HG03045 (cell line): Measurements from ENCODE around the gene OR51M1.

ENCODE experiments used
- ATAC-seq: cut with Tn5 transposase; IDR thresholded peaks from one replicate; pipeline ENCODE4 v1.9.1; 2021; ENCODE audit warnings: mild to moderate bottlenecking, moderate library complexity; ENCODE audit not compliant: unreplicated experiment

The OR51M1 gene

DNA sequence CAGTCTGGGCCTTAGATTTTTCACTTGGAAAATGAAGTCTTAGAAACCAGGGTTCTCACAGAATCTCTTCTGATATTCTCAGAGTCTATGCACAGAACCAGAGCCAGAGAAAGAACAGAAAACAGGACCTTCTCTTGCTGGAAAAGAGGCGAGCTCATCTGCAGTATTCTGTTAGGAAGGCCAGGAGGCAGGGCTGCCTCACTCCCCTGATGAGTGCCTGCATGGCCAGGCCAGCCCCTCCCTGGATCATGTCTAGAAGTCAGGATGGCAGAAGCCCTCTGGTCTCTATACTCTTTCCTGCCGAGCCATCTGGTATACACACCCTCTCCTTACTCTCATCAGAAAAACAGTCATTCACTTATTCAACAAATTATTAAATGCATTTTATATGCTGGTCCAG, 723 bp downstream of the OR51M1 start:
- ATAC-seq: no peak

DNA sequence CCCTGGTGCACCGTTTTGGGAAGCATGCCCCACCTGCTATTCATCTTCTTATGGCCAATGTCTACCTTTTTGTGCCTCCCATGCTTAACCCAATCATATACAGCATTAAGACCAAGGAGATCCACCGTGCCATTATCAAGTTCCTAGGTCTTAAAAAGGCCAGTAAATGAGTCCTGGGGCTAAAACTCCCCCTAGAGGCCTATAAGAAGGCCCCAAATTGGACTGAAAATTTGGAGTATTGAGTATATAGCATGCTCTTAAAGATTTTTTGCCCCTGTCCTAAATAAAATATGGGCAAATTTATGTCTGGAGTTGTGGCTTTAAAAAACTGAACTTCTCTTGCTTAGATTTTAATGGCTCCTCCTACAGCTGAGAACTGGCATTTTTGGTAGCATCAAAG, 6.6 kb downstream of the OR51M1 start:
- ATAC-seq: no peak

DNA sequence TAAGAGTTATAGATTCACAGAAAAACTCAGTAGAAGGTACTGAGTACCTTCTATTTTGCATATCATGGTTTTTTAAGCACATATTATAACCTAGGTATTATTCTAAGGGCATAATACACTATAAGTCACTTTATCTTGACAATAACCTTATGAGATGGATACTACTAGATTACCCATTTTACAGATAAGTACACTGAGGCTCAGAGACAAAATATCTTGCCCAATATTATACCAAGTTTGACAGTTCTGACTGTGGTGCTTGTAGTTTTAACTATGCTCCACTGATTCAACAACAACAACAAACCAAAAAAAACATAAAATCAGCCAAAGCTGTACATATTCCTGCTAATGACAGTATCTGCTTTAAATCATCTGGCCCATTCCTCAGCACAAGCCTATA, 10.5 kb downstream of the OR51M1 start:
- no peak for ATAC-seq

DNA sequence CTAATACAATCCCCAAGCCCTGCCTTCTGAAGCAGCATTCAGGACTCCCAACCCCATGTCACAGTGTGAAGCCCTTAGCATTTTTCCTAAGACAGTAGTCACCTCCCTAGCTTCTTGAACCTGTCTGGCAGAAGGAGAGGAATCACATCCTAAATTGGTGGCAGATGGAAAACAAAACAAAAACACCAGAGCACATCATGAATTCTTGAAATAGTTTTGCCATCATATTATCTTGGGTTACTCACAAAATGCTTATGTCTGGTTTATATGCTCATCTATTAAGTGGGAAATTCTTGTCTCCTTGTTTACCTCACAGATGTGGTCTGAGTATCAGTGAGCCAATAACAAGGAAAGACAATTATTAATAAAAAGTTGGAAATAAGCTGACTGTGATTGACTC, 15.3 kb downstream of the OR51M1 start:
- ATAC-seq: no peak

DNA sequence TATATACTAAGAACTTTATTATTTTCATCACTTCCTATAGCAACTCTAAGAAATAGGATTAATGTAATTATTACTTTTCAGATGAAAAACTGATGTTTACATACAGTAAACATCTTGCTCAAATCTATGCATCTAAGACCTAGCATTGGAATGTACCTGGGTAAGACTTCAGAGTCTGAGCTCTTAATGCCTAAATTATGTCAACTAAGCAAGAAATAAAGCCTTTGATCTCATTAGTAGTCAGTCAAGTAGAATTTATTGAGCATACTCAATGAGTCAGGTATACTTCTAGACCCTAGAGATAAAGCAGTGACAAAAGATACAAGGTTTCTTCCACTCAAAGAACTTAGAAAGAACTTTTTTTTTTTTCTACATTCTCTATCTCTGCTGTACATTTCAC, 21.6 kb downstream of the OR51M1 start:
- no peak for ATAC-seq

DNA sequence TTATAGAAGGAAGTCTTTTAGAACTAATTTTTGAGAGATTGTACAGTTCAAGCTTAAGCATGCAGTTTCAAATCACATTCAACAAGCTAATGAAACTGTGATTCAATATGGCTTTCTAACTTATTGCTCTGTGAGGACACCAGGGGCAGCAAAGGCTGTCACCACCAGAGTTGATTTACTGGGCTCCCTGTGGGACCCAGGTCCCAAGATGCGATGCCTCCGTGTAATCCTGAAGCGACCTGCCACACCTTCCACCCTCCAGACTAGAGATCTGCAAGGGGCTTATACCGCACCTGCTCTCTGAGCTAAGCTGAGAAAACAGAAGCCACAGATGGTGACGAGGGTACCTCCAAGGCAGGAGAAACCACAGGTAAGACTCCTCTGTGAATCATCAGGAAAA, 37.4 kb downstream of the OR51M1 start:
- ATAC-seq: no peak

DNA sequence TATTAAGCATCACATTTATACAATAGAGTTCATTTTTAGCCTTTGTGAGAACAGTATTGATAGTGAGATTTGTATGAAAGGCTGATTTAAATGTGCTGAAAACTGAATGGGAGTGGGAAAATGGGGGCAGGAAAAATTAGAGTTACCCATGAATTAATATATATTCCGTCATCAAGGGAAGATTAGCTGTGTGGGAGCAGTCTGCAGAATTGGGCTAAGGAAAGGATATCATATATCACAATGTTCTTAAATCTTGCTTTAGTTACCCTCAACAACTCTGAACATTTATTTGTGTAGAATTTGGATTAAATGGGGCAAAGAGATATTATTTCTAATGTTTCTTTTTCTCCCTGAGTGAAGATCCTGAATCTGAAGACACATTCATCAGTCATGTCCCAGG, 38.2 kb downstream of the OR51M1 start, which contains the start of gene OR51Q1:
OR51Q1 (plus strand) TSS at position 301 of the 400 bp plus-strand sequence; CDS start at position 391, 90 bp downstream.
- ATAC-seq: no peak

DNA sequence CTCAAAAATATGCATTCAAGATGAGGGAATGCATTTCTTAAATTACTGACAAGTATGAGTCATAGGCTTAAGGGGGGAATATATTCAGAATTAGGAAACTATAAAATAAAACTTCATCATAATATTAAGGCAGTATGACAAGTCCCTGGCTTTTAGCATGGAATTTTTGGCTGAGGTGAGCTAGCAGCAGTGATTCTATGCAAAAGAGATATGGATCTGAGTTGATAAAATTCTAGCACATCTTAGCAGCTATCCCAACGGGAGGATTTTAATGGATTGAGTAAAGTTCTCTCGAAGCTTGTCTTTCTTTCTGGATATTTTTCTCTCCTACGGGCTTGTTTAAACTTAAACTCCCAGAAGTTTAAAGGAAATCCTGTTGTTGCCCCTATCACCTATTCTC, 39.5 kb downstream of the OR51M1 start:
- no peak for ATAC-seq

DNA sequence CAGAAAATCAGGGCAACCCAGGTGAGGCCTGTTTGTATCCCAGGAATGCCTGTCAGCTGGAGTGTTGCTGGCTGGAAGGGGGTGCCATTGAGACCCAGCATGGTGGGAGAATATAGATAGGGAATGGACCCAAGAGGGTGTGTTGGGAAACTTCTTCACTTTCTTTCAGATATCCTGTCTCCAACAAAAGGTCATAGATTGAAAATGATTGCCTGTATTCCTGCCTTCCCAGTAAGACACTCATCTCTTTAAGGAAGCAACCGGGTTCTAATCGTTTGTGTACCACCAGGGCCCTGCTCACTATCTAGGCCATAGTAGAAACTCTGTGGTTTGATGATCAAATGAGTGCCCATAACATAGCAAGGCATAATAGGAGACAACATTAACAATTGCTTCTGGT, 57.8 kb downstream of the OR51M1 start, which contains the start of gene OR51I1:
OR51I1 (minus strand) TSS at position 101 of the 400 bp plus-strand sequence; CDS start at position 101, 0 bp downstream.
- ATAC-seq: no peak
